Neural progenitor cell (in vitro differentiated cells): ENCODE data around the gene TMEM205.
"Not testable (repeated sequence)": the region's sequence is repeated elsewhere in the genome, so short reads cannot be mapped to it uniquely, and the experiment has no call there.

Experiments used
- CTCF ChIP-seq: fragments of 200-600 bp; sonication (generic); IDR thresholded peaks from 2 replicates; pipeline ENCODE4 v1.5.1; 2017; ENCODE audit warnings: antibody characterized with exemption, mild to moderate bottlenecking
- EZH2 ChIP-seq: fragments of 200-600 bp; sonication (generic); IDR thresholded peaks from 2 replicates; pipeline ENCODE4 v1.6.1; 2017; ENCODE audit warnings: antibody characterized with exemption, mild to moderate bottlenecking, moderate library complexity
- EZH2phosphoT487 ChIP-seq: fragments of 200-600 bp; sonication (generic); IDR thresholded peaks from 2 replicates; pipeline ENCODE4 v1.6.1; 2017; ENCODE audit warnings: antibody characterized with exemption

- TF ChIP-seq CTCF, EZH2, EZH2phosphoT487: not testable (repeated sequence)
These were observed 6.0 kb downstream of the TMEM205 start for GRCh38 chr19:11340099-11340467.
